GM19023 (cell line): ENCODE data around the gene SINHCAF.
"Not testable (repeated sequence)": the region's sequence is repeated elsewhere in the genome, so short reads cannot be mapped to it uniquely, and the experiment has no call there.

ENCODE experiments used
- ATAC-seq: cut with Tn5 transposase; IDR thresholded peaks from one replicate; pipeline ENCODE4 v1.9.1; 2021; ENCODE audit warnings: mild to moderate bottlenecking, moderate library complexity; ENCODE audit not compliant: unreplicated experiment

Gene SINHCAF

GRCh38 chr12:31310488-31310887 lies 15.5 kb downstream of the SINHCAF start:
- no peak for ATAC-seq

GRCh38 chr12:31309279-31309678 lies 16.7 kb downstream of the SINHCAF start:
- no peak for ATAC-seq

GRCh38 chr12:31308116-31308515 lies 17.8 kb downstream of the SINHCAF start:
- no peak for ATAC-seq

- ATAC-seq = no peak
Observed at GRCh38 chr12:31306866-31307265, 19.1 kb downstream of the SINHCAF start.

GRCh38 chr12:31303466-31303865 lies 22.5 kb downstream of the SINHCAF start:
- no peak for ATAC-seq

- no peak for ATAC-seq
Observed at GRCh38 chr12:31301311-31301710, 24.6 kb downstream of the SINHCAF start.

GRCh38 chr12:31300783-31301182 lies 25.2 kb downstream of the SINHCAF start:
- ATAC-seq = no peak

- ATAC-seq = no peak
Observed at GRCh38 chr12:31300341-31300740, 25.6 kb downstream of the SINHCAF start.

GRCh38 chr12:31298922-31299321 lies 27.0 kb downstream of the SINHCAF start:
- no peak for ATAC-seq

GRCh38 chr12:31298515-31298910 lies 27.4 kb downstream of the SINHCAF start:
- ATAC-seq = peak; percentile 31

GRCh38 chr12:31297572-31298514 lies 28.1 kb downstream of the SINHCAF start:
- ATAC-seq = peak; percentile 45

- ATAC-seq = no peak
Observed at GRCh38 chr12:31289441-31289840, 36.5 kb downstream of the SINHCAF start.

GRCh38 chr12:31288381-31288780 lies 37.6 kb downstream of the SINHCAF start:
- ATAC-seq = no peak

- ATAC-seq = no peak
Observed at GRCh38 chr12:31280183-31280582, 45.8 kb downstream of the SINHCAF start.

GRCh38 chr12:31279390-31279924 lies 46.5 kb downstream of the SINHCAF start:
- ATAC-seq = no peak

GRCh38 chr12:31278832-31279231 lies 47.1 kb downstream of the SINHCAF start:
- ATAC-seq = no peak

GRCh38 chr12:31278424-31278823 lies 47.5 kb downstream of the SINHCAF start:
- ATAC-seq = no peak

GRCh38 chr12:31277081-31277480 lies 48.9 kb downstream of the SINHCAF start:
- ATAC-seq = no peak

- ATAC-seq = no peak
Observed at GRCh38 chr12:31275491-31275890, 50.5 kb downstream of the SINHCAF start.

GRCh38 chr12:31274520-31275300 lies 51.2 kb downstream of the SINHCAF start:
- ATAC-seq = no peak

- not testable (repeated sequence) for ATAC-seq
Observed at GRCh38 chr12:31273794-31274193, 52.2 kb downstream of the SINHCAF start.
